HepG2 (cell line): ENCODE data around the gene SLC35B2. TPM values are rescaled to one million over a fixed set of nuclear protein-coding genes. Genes with fewer than 3 reads are reported as not detected.

ENCODE experiments used
- CHCHD3 ChIP-seq: sonication (generic); formaldehyde crosslinking; IDR thresholded peaks from 2 replicates; pipeline ENCODE4 v1.8.0; 2022; ENCODE audit warnings: mild to moderate bottlenecking, missing genetic modification reagents, moderate library complexity
- FOXO4 ChIP-seq: sonication (generic); formaldehyde crosslinking; conservative IDR thresholded peaks from 2 replicates; pipeline ENCODE4 v1.8.1; 2023; ENCODE audit warnings: missing genetic modification reagents
- FOXP4 ChIP-seq: sonication (generic); formaldehyde crosslinking; IDR thresholded peaks from 2 replicates; pipeline ENCODE4 v1.4.0; 2020; ENCODE audit warnings: missing genetic modification reagents
- GLI4 ChIP-seq: sonication (generic); formaldehyde crosslinking; IDR thresholded peaks from 2 replicates; pipeline ENCODE4 v1.5.1; 2020; ENCODE audit warnings: missing genetic modification reagents, mild to moderate bottlenecking, moderate library complexity, borderline replicate concordance
- HOXD1 ChIP-seq: sonication (generic); formaldehyde crosslinking; IDR thresholded peaks from 2 replicates; pipeline ENCODE4 v1.5.0; 2020; ENCODE audit warnings: missing genetic modification reagents
- JDP2 ChIP-seq: sonication (generic); formaldehyde crosslinking; IDR thresholded peaks from 2 replicates; pipeline ENCODE4 v1.8.1; 2022; ENCODE audit warnings: missing genetic modification reagents, borderline replicate concordance
- LCORL ChIP-seq, 2 experiments: fragments of 450-650 bp in 1 of 2; sonication (generic) in 1 of 2; formaldehyde crosslinking in 1 of 2; IDR thresholded peaks; 2 replicates each; pipeline versions ENCODE4 v1.5.0 to v1.6.1; 2017 to 2020; ENCODE audit warnings: antibody characterized with exemption in 1 of 2, missing genetic modification reagents in 1 of 2
- NFIB ChIP-seq: sonication (generic); formaldehyde crosslinking; IDR thresholded peaks from 2 replicates; pipeline ENCODE4 v1.9.0; 2021; ENCODE audit warnings: missing genetic modification reagents, mild to moderate bottlenecking, borderline replicate concordance
- POLR2AphosphoS2 ChIP-seq: IDR thresholded peaks from 2 replicates; pipeline ENCODE4 v1.6.1; 2011; ENCODE audit warnings: low read depth, low read length, improper control_type of control experiment
- SAFB2 ChIP-seq: sonication (generic); formaldehyde crosslinking; IDR thresholded peaks from 2 replicates; pipeline ENCODE4 v1.5.1; 2020; ENCODE audit warnings: missing genetic modification reagents, low read depth, mild to moderate bottlenecking, borderline replicate concordance
- STAG1 ChIP-seq: sonication (generic); formaldehyde crosslinking; IDR thresholded peaks from 2 replicates; pipeline ENCODE4 v1.4.0; 2020; ENCODE audit warnings: missing genetic modification reagents
- TSC22D2 ChIP-seq: sonication (generic); formaldehyde crosslinking; IDR thresholded peaks from 2 replicates; pipeline ENCODE4 v1.5.1; 2020; ENCODE audit warnings: missing genetic modification reagents, mild to moderate bottlenecking, borderline replicate concordance
- USF2 ChIP-seq, 2 experiments: sonication (generic) in 1 of 2; formaldehyde crosslinking in 1 of 2; IDR thresholded peaks; 2 replicates each; pipeline versions ENCODE4 v1.5.1 to v1.6.1; 2011 to 2020; ENCODE audit warnings: borderline replicate concordance in 1 of 2, low read depth in 1 of 2, low read length in 1 of 2, mild to moderate bottlenecking in 1 of 2, missing genetic modification reagents in 1 of 2, moderate library complexity in 1 of 2
- ZBTB44 ChIP-seq: sonication (generic); formaldehyde crosslinking; IDR thresholded peaks from 2 replicates; pipeline ENCODE4 v1.4.0; 2020; ENCODE audit warnings: missing genetic modification reagents
- ZFP91 ChIP-seq: sonication (generic); formaldehyde crosslinking; IDR thresholded peaks from 2 replicates; pipeline ENCODE4 v1.9.0; 2022; ENCODE audit warnings: missing genetic modification reagents, mild to moderate bottlenecking, borderline replicate concordance
- ZNF101 ChIP-seq: sonication (generic); formaldehyde crosslinking; IDR thresholded peaks from 2 replicates; pipeline ENCODE4 v1.4.0; 2020; ENCODE audit warnings: mild to moderate bottlenecking, low read depth, missing genetic modification reagents, borderline replicate concordance
- ZNF564 ChIP-seq: sonication (generic); formaldehyde crosslinking; IDR thresholded peaks from 2 replicates; pipeline ENCODE4 v1.8.1; 2023; ENCODE audit warnings: mild to moderate bottlenecking, missing genetic modification reagents
- ZNF703 ChIP-seq: sonication (generic); formaldehyde crosslinking; IDR thresholded peaks from 2 replicates; pipeline ENCODE4 v1.5.1; 2020; ENCODE audit warnings: missing genetic modification reagents, mild to moderate bottlenecking, moderate library complexity, borderline replicate concordance
- polyA plus RNA-seq, 8 experiments: library from polyadenylated mRNA; depleted of rRNA in 3 of 8; stranded (reverse) in 7 of 8; unstranded in 1 of 8; fragments of >200 nt; fragmentation: Illumina TruSeq in 4 of 8; extraction: Trizol in 4 of 8; gene quantifications; 2 replicates each; pipeline versions ENCODE4 v1.2.1 to v1.2.3, GENCODE V29; 2011 to 2016; ENCODE audit warnings: low read depth in 4 of 8, missing spikeins in 1 of 8, mixed read lengths in 1 of 8; ENCODE audit not compliant: insufficient read depth in 1 of 8
- total RNA-seq, 5 experiments: library from RNA; depleted of rRNA; stranded (reverse); fragments of >200 nt; fragmentation: Illumina TruSeq; extraction: Trizol; gene quantifications; 2 replicates each; pipeline ENCODE4 v1.2.3, GENCODE V29; 2016; ENCODE audit warnings: low read depth in 1 of 5

The SLC35B2 gene
- total and polyA plus RNA-seq, 2 of the 13 experiments (the other 11 are each of a cell fraction or from before 2014, with no cell fraction given): 61.1 to 148 TPM

- TF ChIP-seq FOXP4 (peak; percentile 48; the same call in 1 of the 2 replicates), HOXD1 (peak; percentile 73), ZFP91 (CRISPR knock-in tag) (peak; percentile 99), NFIB (CRISPR knock-in tag) (peak; percentile 79; the same call in 1 of the 2 replicates), GLI4 (CRISPR knock-in tag) (peak; percentile 98; the same call in 1 of the 2 replicates), LCORL (IDR thresholded peaks at IDR 0.05) (peak; percentile 81), LCORL (CRISPR knock-in tag; IDR thresholded peaks at IDR 0.05) (peak; percentile 99), ZNF703 (CRISPR knock-in tag) (no peak), CHCHD3 (CRISPR knock-in tag) (peak; percentile 78; the same call in 1 of the 2 replicates), POLR2AphosphoS2 (no peak), FOXO4 (CRISPR knock-in tag) (no peak), TSC22D2 (CRISPR knock-in tag) (no peak), SAFB2 (peak; percentile 41; the same call in 1 of the 2 replicates), ZNF564 (CRISPR knock-in tag) (peak; percentile 74), JDP2 (CRISPR knock-in tag) (no peak), ZNF101 (CRISPR knock-in tag) (no peak), STAG1 (CRISPR knock-in tag) (peak; percentile 17; the same call in 1 of the 2 replicates), ZBTB44 (CRISPR knock-in tag) (peak; percentile 22; the same call in 1 of the 2 replicates), USF2 (IDR thresholded peaks at IDR 0.05; ENCODE audit: low read depth, low read length) (no peak), USF2 (CRISPR knock-in tag; IDR thresholded peaks at IDR 0.05; ENCODE audit: borderline replicate concordance) (no peak)
Observed at GRCh38 chr6:44245912-44246662, 11.2 kb downstream of the SLC35B2 start (continued).
